ENCODE data around the gene LIMCH1.
"Not testable (repeated sequence)": the region's sequence is repeated elsewhere in the genome, so short reads cannot be mapped to it uniquely, and the experiment has no call there.

LIMCH1 gene

DNA sequence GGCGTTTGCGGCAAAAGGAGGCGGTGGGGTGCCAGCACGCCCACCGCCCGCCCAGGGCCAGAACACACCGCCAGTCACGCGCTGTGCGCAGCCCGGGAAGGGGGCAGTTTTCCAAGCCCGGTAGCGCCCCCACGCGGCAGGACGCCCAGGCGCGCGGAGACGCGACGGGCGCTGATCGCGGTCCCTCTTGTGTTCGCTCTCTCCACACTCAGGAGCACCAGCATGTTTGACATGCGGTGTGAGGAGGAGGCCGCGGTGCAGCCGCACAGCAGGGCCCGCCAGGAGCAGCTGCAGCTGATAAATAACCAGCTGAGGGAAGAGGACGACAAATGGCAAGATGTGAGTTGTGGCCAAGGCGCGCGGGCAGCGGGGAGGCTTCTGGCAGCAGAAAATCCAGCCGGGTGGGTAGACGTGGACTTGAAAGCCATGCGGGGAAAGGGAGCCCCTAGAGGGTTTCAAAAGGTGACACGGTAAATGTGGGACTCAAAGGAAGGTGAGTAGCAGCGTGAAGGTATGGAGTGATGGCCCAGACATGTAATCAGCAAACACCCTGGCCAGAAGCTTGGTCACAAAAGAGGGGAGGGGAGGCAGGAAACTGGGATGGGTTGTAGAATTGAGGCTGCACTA is 106.4 kb downstream of the LIMCH1 start:
- H3K4me1 ChIP-seq (ENCODE audit: control insufficient read depth, insufficient read depth, low read length, poor library complexity, severe bottlenecking): no peaks in the 10 kb centered on the region
- no peaks in the 10 kb centered on the region for H3K36me3 ChIP-seq (ENCODE audit: control insufficient read depth, insufficient read depth, low read length)
- H3K27ac ChIP-seq (ENCODE audit: insufficient read depth, low read length, poor library complexity, severe bottlenecking): no peak overlapping the region
- no peak for DNase-seq
- no peaks in the 10 kb centered on the region for H3K9me3 ChIP-seq (ENCODE audit: control insufficient read depth, low read length)
- H3K4me3 ChIP-seq (ENCODE audit: insufficient read depth, low read depth, low read length, poor library complexity, severe bottlenecking): no peak overlapping the region
- H3K27me3 ChIP-seq (replicated peaks; ENCODE audit: control insufficient read depth, insufficient read depth, low read length, poor library complexity, severe bottlenecking): no peaks in the 10 kb centered on the region

GRCh38 chr4:41644915-41645295 is 106.9 kb downstream of the LIMCH1 start:
- DNase-seq: no peak
- Histone ChIP-seq H3K9me3 (ENCODE audit: control insufficient read depth, low read length) (no peaks in the 10 kb centered on the region), H3K36me3 (ENCODE audit: control insufficient read depth, insufficient read depth, low read length) (no peaks in the 10 kb centered on the region), H3K4me1 (ENCODE audit: control insufficient read depth, insufficient read depth, low read length, poor library complexity, severe bottlenecking) (no peaks in the 10 kb centered on the region), H3K27me3 (replicated peaks; ENCODE audit: control insufficient read depth, insufficient read depth, low read length, poor library complexity, severe bottlenecking) (no peaks in the 10 kb centered on the region), H3K4me3 (ENCODE audit: insufficient read depth, low read depth, low read length, poor library complexity, severe bottlenecking) (no peak overlapping the region), H3K27ac (ENCODE audit: insufficient read depth, low read length, poor library complexity, severe bottlenecking) (no peak overlapping the region)

GRCh38 chr4:41645728-41646390 is 107.9 kb downstream of the LIMCH1 start:
- no peaks in the 10 kb centered on the region for H3K27me3 ChIP-seq (replicated peaks; ENCODE audit: control insufficient read depth, insufficient read depth, low read length, poor library complexity, severe bottlenecking)
- H3K4me3 ChIP-seq (ENCODE audit: insufficient read depth, low read depth, low read length, poor library complexity, severe bottlenecking): no peak overlapping the region
- no peaks in the 10 kb centered on the region for H3K36me3 ChIP-seq (ENCODE audit: control insufficient read depth, insufficient read depth, low read length)
- H3K27ac ChIP-seq (ENCODE audit: insufficient read depth, low read length, poor library complexity, severe bottlenecking): no peak overlapping the region
- DNase-seq: no peak
- no peaks in the 10 kb centered on the region for H3K9me3 ChIP-seq (ENCODE audit: control insufficient read depth, low read length)
- H3K4me1 ChIP-seq (ENCODE audit: control insufficient read depth, insufficient read depth, low read length, poor library complexity, severe bottlenecking): no peaks in the 10 kb centered on the region

DNA sequence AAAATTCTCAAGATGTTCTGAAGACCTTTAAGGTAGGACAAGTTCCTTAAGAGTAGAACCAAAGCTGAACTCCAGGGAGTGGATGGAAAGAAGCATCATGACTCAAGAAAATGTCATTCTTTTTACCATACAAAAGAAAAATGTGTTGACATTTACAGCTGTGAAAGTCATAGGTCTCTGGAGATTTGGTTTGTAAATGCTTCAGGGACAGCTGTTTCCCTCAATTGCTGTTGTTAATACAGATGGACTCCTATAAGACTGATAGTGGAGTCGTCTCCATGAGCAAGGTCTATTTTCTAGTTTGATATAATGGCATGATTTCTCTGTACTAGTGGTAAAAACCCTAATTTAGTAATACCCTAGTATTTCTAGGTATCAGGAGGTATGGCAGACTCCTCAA is 108.9 kb downstream of the LIMCH1 start:
- Histone ChIP-seq H3K4me1 (ENCODE audit: control insufficient read depth, insufficient read depth, low read length, poor library complexity, severe bottlenecking) (no peaks in the 10 kb centered on the region), H3K9me3 (ENCODE audit: control insufficient read depth, low read length) (no peaks in the 10 kb centered on the region), H3K4me3 (ENCODE audit: insufficient read depth, low read depth, low read length, poor library complexity, severe bottlenecking) (no peak overlapping the region), H3K27me3 (replicated peaks; ENCODE audit: control insufficient read depth, insufficient read depth, low read length, poor library complexity, severe bottlenecking) (no peaks in the 10 kb centered on the region), H3K27ac (ENCODE audit: insufficient read depth, low read length, poor library complexity, severe bottlenecking) (no peak overlapping the region), H3K36me3 (ENCODE audit: control insufficient read depth, insufficient read depth, low read length) (no peaks in the 10 kb centered on the region)
- DNase-seq: no peak

DNA sequence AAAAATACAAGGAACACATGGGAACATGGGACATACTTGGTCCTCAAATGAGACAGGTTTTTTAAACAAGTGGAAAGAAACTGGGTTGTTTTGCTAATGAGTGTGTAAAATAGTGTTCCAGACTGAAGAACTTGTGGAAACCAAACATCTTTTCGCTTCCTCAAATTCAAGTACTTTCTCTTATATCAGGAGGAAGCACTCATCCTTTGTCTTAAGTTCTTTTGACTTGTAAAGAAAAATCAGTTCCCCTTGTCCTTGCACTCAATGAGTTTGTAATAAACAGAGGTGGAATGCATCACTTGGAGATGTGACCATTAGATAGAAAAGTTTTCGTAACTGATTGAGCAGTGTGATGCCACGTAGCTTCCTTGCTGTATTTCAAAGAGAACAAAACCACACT is 109.4 kb downstream of the LIMCH1 start:
- H3K4me3 ChIP-seq (ENCODE audit: insufficient read depth, low read depth, low read length, poor library complexity, severe bottlenecking): no peak overlapping the region
- no peaks in the 10 kb centered on the region for H3K4me1 ChIP-seq (ENCODE audit: control insufficient read depth, insufficient read depth, low read length, poor library complexity, severe bottlenecking)
- H3K9me3 ChIP-seq (ENCODE audit: control insufficient read depth, low read length): no peaks in the 10 kb centered on the region
- no peaks in the 10 kb centered on the region for H3K36me3 ChIP-seq (ENCODE audit: control insufficient read depth, insufficient read depth, low read length)
- no peak overlapping the region for H3K27ac ChIP-seq (ENCODE audit: insufficient read depth, low read length, poor library complexity, severe bottlenecking)
- no peaks in the 10 kb centered on the region for H3K27me3 ChIP-seq (replicated peaks; ENCODE audit: control insufficient read depth, insufficient read depth, low read length, poor library complexity, severe bottlenecking)
- no peak for DNase-seq

DNA sequence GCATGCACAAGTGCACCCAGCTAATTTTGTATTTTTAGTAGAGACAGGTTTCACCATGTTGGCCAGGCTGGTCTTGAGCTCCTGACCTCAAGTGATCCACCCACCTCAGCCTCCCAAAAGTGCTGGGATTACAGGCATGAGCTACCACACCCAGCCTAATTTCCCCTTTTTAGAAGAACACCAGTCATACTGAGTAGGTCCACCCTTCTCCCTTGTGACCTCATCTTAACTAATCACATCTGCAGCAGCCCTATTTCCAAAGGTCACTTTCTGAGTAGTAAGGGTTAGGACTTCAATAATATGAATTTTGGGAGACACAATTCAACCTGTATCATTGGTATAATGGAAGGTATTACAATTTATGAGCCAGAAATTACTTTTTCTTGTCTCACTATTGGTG is 113.2 kb downstream of the LIMCH1 start:
- not testable (repeated sequence) for H3K27ac ChIP-seq (ENCODE audit: insufficient read depth, low read length, poor library complexity, severe bottlenecking); H3K9me3 ChIP-seq (ENCODE audit: control insufficient read depth, low read length); H3K27me3 ChIP-seq (replicated peaks; ENCODE audit: control insufficient read depth, insufficient read depth, low read length, poor library complexity, severe bottlenecking); H3K4me3 ChIP-seq (ENCODE audit: insufficient read depth, low read depth, low read length, poor library complexity, severe bottlenecking); H3K4me1 ChIP-seq (ENCODE audit: control insufficient read depth, insufficient read depth, low read length, poor library complexity, severe bottlenecking); DNase-seq; H3K36me3 ChIP-seq (ENCODE audit: control insufficient read depth, insufficient read depth, low read length)

DNA sequence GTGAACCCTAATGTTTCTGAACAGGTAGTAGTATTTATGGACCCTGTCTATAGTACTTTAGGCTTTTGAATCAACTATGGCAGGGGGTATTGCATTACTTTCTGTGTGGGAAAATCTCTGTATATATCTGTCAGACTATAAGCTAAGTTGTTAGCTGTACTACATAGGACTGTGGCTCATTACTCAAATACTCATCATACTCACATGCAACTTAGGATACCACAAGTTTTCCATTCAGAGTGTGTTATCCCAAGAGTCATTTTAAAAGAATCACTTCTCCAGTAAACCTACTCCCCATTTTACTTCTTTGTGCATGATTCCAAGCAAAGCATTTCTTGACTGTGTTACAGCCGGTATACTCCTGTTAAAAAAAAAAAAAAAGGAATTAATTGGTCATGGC is 115.0 kb downstream of the LIMCH1 start:
- no peaks in the 10 kb centered on the region for H3K4me1 ChIP-seq (ENCODE audit: control insufficient read depth, insufficient read depth, low read length, poor library complexity, severe bottlenecking)
- DNase-seq: no peak

DNA sequence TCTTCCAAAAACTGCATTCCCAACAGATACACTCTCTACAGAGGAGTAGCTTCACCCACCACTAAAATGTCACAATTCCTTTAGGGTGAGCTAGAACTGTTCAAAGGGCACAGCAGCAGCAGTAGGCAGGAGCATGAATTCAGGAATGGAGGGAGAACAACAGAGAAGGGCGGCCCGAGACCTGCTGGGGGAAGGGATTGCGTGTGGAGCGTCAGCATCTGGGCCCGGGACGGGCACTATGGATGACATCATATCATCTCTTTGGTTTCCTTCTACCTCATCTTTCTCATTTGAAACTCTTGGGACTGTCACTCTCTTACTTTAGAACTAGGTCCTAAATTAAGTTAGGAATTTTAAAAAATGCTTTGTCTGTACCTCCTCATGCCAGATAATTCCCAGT is 115.6 kb downstream of the LIMCH1 start:
- Histone ChIP-seq H3K4me1 (ENCODE audit: control insufficient read depth, insufficient read depth, low read length, poor library complexity, severe bottlenecking) (no peaks in the 10 kb centered on the region), H3K9me3 (ENCODE audit: control insufficient read depth, low read length) (no peaks in the 10 kb centered on the region), H3K27ac (ENCODE audit: insufficient read depth, low read length, poor library complexity, severe bottlenecking) (no peak overlapping the region), H3K4me3 (ENCODE audit: insufficient read depth, low read depth, low read length, poor library complexity, severe bottlenecking) (no peak overlapping the region), H3K27me3 (replicated peaks; ENCODE audit: control insufficient read depth, insufficient read depth, low read length, poor library complexity, severe bottlenecking) (no peaks in the 10 kb centered on the region), H3K36me3 (ENCODE audit: control insufficient read depth, insufficient read depth, low read length) (no peaks in the 10 kb centered on the region)
- DNase-seq: no peak

More for the DNA sequence above, 115.0 kb downstream of the LIMCH1 start:
- Histone ChIP-seq H3K27ac (ENCODE audit: insufficient read depth, low read length, poor library complexity, severe bottlenecking) (no peak overlapping the region), H3K36me3 (ENCODE audit: control insufficient read depth, insufficient read depth, low read length) (no peaks in the 10 kb centered on the region), H3K27me3 (replicated peaks; ENCODE audit: control insufficient read depth, insufficient read depth, low read length, poor library complexity, severe bottlenecking) (no peaks in the 10 kb centered on the region), H3K4me3 (ENCODE audit: insufficient read depth, low read depth, low read length, poor library complexity, severe bottlenecking) (no peak overlapping the region), H3K9me3 (ENCODE audit: control insufficient read depth, low read length) (no peaks in the 10 kb centered on the region)

DNA sequence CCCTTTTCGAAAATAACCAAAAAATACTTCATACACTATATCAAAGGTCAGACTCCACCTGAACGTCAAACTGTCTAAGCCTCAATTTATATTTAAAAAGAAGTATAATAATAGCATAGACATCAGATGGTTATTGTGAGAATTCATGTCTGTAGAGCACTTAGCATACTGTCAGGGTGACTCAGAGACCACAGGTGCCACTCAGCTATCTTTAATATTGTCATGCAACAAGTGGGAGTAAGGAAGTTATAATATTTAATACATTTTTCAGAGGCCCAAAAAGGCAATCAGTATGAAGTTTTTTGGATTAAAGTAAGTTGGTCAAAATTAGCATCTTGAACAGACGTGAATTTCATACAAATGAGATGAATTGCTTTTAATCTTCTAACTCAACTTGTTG is 117.2 kb downstream of the LIMCH1 start:
- H3K4me1 ChIP-seq (ENCODE audit: control insufficient read depth, insufficient read depth, low read length, poor library complexity, severe bottlenecking): no peaks in the 10 kb centered on the region
- H3K27me3 ChIP-seq (replicated peaks; ENCODE audit: control insufficient read depth, insufficient read depth, low read length, poor library complexity, severe bottlenecking): no peaks in the 10 kb centered on the region
- H3K27ac ChIP-seq (ENCODE audit: insufficient read depth, low read length, poor library complexity, severe bottlenecking): no peak overlapping the region
- no peak overlapping the region for H3K4me3 ChIP-seq (ENCODE audit: insufficient read depth, low read depth, low read length, poor library complexity, severe bottlenecking)
- DNase-seq: no peak
- H3K36me3 ChIP-seq (ENCODE audit: control insufficient read depth, insufficient read depth, low read length): no peaks in the 10 kb centered on the region
- no peaks in the 10 kb centered on the region for H3K9me3 ChIP-seq (ENCODE audit: control insufficient read depth, low read length)

DNA sequence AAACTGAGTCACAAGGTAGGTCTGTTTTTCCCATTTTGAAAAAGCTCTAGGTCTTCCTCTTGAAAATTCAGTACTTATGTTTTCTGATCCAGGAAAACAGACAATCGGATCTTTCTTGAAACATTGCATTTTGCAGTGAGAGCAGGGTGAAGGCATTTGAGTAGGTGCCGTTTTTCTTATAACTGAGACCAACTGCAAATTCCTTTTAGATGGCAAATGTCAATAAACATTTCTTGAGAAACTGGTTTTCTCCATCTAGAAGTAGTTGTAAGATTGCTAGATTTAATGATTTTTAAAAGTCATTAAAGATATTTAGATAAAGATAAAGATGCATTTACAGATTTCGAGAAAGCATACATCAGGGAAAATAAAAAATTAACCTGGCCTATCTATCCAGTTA is 118.1 kb downstream of the LIMCH1 start:
- Histone ChIP-seq H3K4me3 (ENCODE audit: insufficient read depth, low read depth, low read length, poor library complexity, severe bottlenecking) (no peak overlapping the region), H3K27me3 (replicated peaks; ENCODE audit: control insufficient read depth, insufficient read depth, low read length, poor library complexity, severe bottlenecking) (no peaks in the 10 kb centered on the region), H3K9me3 (ENCODE audit: control insufficient read depth, low read length) (no peaks in the 10 kb centered on the region), H3K4me1 (ENCODE audit: control insufficient read depth, insufficient read depth, low read length, poor library complexity, severe bottlenecking) (no peaks in the 10 kb centered on the region), H3K27ac (ENCODE audit: insufficient read depth, low read length, poor library complexity, severe bottlenecking) (no peak overlapping the region), H3K36me3 (ENCODE audit: control insufficient read depth, insufficient read depth, low read length) (no peaks in the 10 kb centered on the region)
- no peak for DNase-seq
